GM12875 (cell line): Measurements from ENCODE around the gene SKP1.
"Not testable (repeated sequence)": the region's sequence is repeated elsewhere in the genome, so short reads cannot be mapped to it uniquely, and the experiment has no call there.

Experiments used
- H3K4me3 ChIP-seq: one replicate; pipeline ENCODE4 v1.5.1; 2011; ENCODE audit warnings: low read depth, low read length, control low read depth
- CTCF ChIP-seq: IDR thresholded peaks from 2 replicates; pipeline ENCODE4 v1.5.1; 2011; ENCODE audit warnings: low read depth, mild to moderate bottlenecking, control low read depth, inconsistent platforms, low read length, moderate library complexity, borderline replicate concordance; ENCODE audit not compliant: insufficient read depth

Gene SKP1

GRCh38 chr5:134174841-134175839 is 1.6 kb downstream of the SKP1 start:
- H3K4me3 ChIP-seq: peak overlapping the region; percentile 91
- no peak for TF ChIP-seq CTCF

DNA sequence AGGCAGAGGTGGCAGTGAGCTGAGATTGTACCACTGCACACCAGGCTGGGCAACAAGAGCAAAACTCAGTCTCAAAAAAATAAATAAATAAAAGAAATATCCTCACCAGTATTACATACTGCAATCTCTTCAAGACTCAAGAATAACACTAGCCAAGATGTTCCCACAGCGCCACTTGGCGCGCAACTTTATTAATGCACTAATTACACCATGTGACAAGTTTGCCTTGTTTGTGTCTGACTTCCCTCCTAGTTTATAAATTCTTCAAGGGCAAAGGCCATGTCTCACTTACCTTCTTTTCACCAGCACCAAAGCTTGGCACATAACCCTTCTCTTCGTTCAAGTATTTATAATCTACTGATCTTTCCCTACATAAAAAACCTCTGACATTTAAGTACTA is 4.8 kb downstream of the SKP1 start:
- H3K4me3 ChIP-seq: no peak overlapping the region
- TF ChIP-seq CTCF: no peak

GRCh38 chr5:134162592-134162991 is 14.2 kb downstream of the SKP1 start:
- TF ChIP-seq CTCF: no peak
- no peak overlapping the region for H3K4me3 ChIP-seq

GRCh38 chr5:134161513-134162395 is 15.0 kb downstream of the SKP1 start:
- TF ChIP-seq CTCF: no peak

DNA sequence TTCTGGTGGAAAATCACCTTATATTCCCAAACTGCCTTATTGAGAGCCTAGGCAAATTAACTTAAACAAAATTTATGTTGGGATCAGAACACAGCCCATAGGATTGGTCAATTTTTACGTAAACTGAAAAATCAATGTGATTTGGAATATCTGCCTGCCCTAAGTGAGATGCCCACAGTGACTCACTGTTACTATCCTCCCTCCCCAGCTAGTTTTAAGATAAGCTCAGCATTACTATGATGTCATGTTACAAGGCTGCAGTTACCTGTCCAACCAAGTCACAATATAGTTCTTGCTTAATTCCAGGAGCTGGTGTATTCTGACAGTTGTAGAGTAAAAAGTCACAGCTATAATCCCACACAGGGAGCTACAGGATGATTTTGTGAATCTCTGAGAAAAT is 23.1 kb downstream of the SKP1 start:
- TF ChIP-seq CTCF: no peak
- H3K4me3 ChIP-seq: no peak overlapping the region

More at GRCh38 chr5:134161513-134162395, 15.0 kb downstream of the SKP1 start:
- no peak overlapping the region for H3K4me3 ChIP-seq

DNA sequence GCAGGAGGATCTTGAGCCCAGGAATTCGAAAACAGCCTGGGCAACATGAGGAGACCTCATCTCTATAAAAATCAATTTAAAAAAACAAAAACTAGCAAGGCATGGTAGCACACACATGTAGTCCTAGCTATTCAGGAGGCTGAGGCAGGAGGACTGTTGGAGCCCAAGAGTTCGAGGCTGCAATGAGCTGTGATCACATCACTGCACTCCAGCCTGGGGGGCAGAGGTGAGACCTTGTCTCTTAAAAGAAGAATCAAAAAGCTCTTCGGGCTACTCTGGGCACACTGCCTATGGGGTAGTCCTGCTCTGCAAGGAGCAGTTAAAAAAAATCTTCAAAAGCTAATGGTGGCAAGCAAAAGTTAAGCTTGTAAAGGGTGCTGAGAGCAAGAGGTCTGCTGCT is 23.5 kb downstream of the SKP1 start:
- no peak for TF ChIP-seq CTCF
- no peak overlapping the region for H3K4me3 ChIP-seq

- H3K4me3 ChIP-seq: not testable (repeated sequence)
These were observed 24.4 kb downstream of the SKP1 start for GRCh38 chr5:134152173-134152832.
